K562 (cell line): ENCODE results near the gene JPH3. TPM values are rescaled to one million over a fixed set of nuclear protein-coding genes. Genes with fewer than 3 reads are reported as not detected.

ENCODE experiments used
- ATAC-seq: fragments of 200-7000 bp; cut with Tn5 transposase; 3 replicates; pipeline ENCODE4 v1.9.1; 2020; ENCODE audit warnings: moderate library complexity
- BruUV-seq: library from RNA; stranded (reverse); fragments of 400-500 nt; replicated peaks from 2 replicates; lab custom pipeline; 2021; lab: Mats Ljungman, UMichigan
- CTCF ChIA-PET: fragments of 300-600 bp; formaldehyde crosslinking; extraction: SDS; loops from one replicate; lab custom pipeline; 2021; ENCODE audit warnings: low intra/inter-chr PET ratio; lab: Yijun Ruan, JAX
- POLR2A ChIA-PET: fragments of 300-600, 350-650 bp; sonication (Branson Sonifier 250); formaldehyde crosslinking; extraction: SDS; loops from one replicate; lab custom pipeline; 2021; ENCODE audit warnings: antibody characterized with exemption, inconsistent platforms; lab: Yijun Ruan, JAX
- DNase-seq, 4 experiments: peaks; one replicate each; pipeline versions ENCODE4 v3.0.0 to v3.0.0-alpha.2; 2011 to 2018; ENCODE audit warnings: low spot score in 3 of 4, mixed read lengths in 3 of 4; ENCODE audit errors: extremely low read depth in 1 of 4
- FAIRE-seq: peaks from 2 replicates; lab custom pipeline; 2011; peaks lifted over from hg19 to GRCh38; lab: Jason Lieb, UNC
- H2AFZ ChIP-seq: 2 replicates; pipeline ENCODE4 v1.6.0; 2011; ENCODE audit warnings: low read depth, low read length, control low read depth, inconsistent platforms
- H3K27ac ChIP-seq: fragments of 200-600 bp; 3 replicates; pipeline ENCODE4 v1.8.0; 2011; ENCODE audit warnings: low read depth, mild to moderate bottlenecking, control low read depth, inconsistent platforms, low read length, moderate library complexity, mixed read lengths; ENCODE audit errors: extremely low read depth
- H3K27me3 ChIP-seq, 2 experiments: fragments of 300-600 bp in 1 of 2; 2 replicates in 1 of 2; 3 replicates in 1 of 2; pipeline versions ENCODE4 v1.6.0 to v1.8.0; 2011; ENCODE audit warnings: inconsistent platforms in 2 of 2, low read length in 2 of 2, mild to moderate bottlenecking in 1 of 2, mixed read lengths in 1 of 2, moderate library complexity in 1 of 2; ENCODE audit not compliant: control insufficient read depth in 2 of 2, insufficient read depth in 2 of 2
- H3K36me3 ChIP-seq: fragments of 300-600 bp; 3 replicates; pipeline ENCODE4 v1.8.0; 2011; ENCODE audit warnings: mild to moderate bottlenecking, low read length, inconsistent platforms; ENCODE audit not compliant: control insufficient read depth, insufficient read depth
- H3K4me1 ChIP-seq, 2 experiments: fragments of 200-600 bp in 1 of 2; replicated peaks in 1 of 2; 2 replicates in 1 of 2; 3 replicates in 1 of 2; pipeline versions ENCODE4 v1.5.1 to v1.8.0; 2011; ENCODE audit warnings: inconsistent platforms in 2 of 2, low read length in 2 of 2, mild to moderate bottlenecking in 1 of 2, mixed read lengths in 1 of 2, moderate library complexity in 1 of 2; ENCODE audit not compliant: control insufficient read depth in 2 of 2, insufficient read depth in 2 of 2
- H3K4me2 ChIP-seq: 2 replicates; pipeline ENCODE4 v1.6.1; 2011; ENCODE audit warnings: low read length, control low read depth, inconsistent platforms, mixed read lengths; ENCODE audit not compliant: insufficient read depth
- H3K4me3 ChIP-seq: fragments of 200-600 bp; sonication (generic), shearing (Covaris generic); 2 replicates; pipeline ENCODE4 v1.5.1; 2016; ENCODE audit warnings: control low read depth, inconsistent platforms
- H3K79me2 ChIP-seq: fragments of 200-600 bp; 3 replicates; pipeline ENCODE4 v1.8.0; 2011; ENCODE audit warnings: low read length, inconsistent platforms; ENCODE audit not compliant: control insufficient read depth, insufficient read depth
- H3K9ac ChIP-seq, 2 experiments: 2 replicates each; pipeline versions ENCODE4 v1.6.0 to v1.6.1; 2011; ENCODE audit warnings: low read depth in 2 of 2, low read length in 2 of 2, control low read depth in 1 of 2, inconsistent platforms in 1 of 2, mild to moderate bottlenecking in 1 of 2, mixed read lengths in 1 of 2; ENCODE audit not compliant: insufficient read depth in 1 of 2
- H3K9me1 ChIP-seq: one replicate; pipeline ENCODE4 v1.6.0; 2011; ENCODE audit warnings: inconsistent platforms, mild to moderate bottlenecking, low read length, moderate library complexity; ENCODE audit not compliant: control insufficient read depth, insufficient read depth
- H3K9me3 ChIP-seq: replicated peaks from 2 replicates; pipeline ENCODE4 v1.5.1; 2011; ENCODE audit warnings: low read depth, low read length, inconsistent platforms; ENCODE audit not compliant: control insufficient read depth, insufficient read depth
- H4K20me1 ChIP-seq: replicated peaks from 2 replicates; pipeline ENCODE4 v1.6.1; 2011; ENCODE audit warnings: low read length, inconsistent platforms, mixed read lengths; ENCODE audit not compliant: control insufficient read depth, insufficient read depth
- BCL6 ChIP-seq: fragments of 250-450 bp; sonication (Bioruptor Pico); IDR thresholded peaks from 2 replicates; pipeline ENCODE4 v1.4.0; 2020
- DPF2 ChIP-seq: fragments of 450-650 bp; IDR thresholded peaks from 2 replicates; pipeline ENCODE4 v1.6.1; 2016
- NFIC ChIP-seq: fragments of 450-650 bp; IDR thresholded peaks from 2 replicates; pipeline ENCODE4 v1.6.1; 2017; ENCODE audit warnings: mild to moderate bottlenecking, inconsistent platforms
- SAFB2 ChIP-seq: fragments of 200-400 bp; formaldehyde crosslinking; IDR thresholded peaks from 2 replicates; pipeline ENCODE4 v1.6.1; 2018; ENCODE audit warnings: borderline replicate concordance, low read length, low read depth, moderate library complexity; ENCODE audit not compliant: severe bottlenecking
- SOX6 ChIP-seq: fragments of 450-650 bp; IDR thresholded peaks from 2 replicates; pipeline ENCODE4 v1.6.1; 2014; ENCODE audit warnings: mild to moderate bottlenecking
- SRSF3 ChIP-seq: fragments of 200-400 bp; formaldehyde crosslinking; IDR thresholded peaks from 2 replicates; pipeline ENCODE4 v1.6.1; 2016; ENCODE audit warnings: mild to moderate bottlenecking, low read length, moderate library complexity; ENCODE audit not compliant: insufficient read depth
- TAF1 ChIP-seq: IDR thresholded peaks from 2 replicates; pipeline ENCODE4 v1.6.1; 2011; ENCODE audit warnings: mild to moderate bottlenecking, low read length, moderate library complexity; ENCODE audit not compliant: insufficient read depth, control insufficient read depth, severe bottlenecking; ENCODE audit errors: extremely low read depth
- TSC22D4 ChIP-seq: fragments of 450-650 bp; IDR thresholded peaks from 2 replicates; pipeline ENCODE4 v1.6.1; 2016; ENCODE audit warnings: missing genetic modification characterization, missing biosample characterization, control low read depth
- ZBTB8A ChIP-seq: fragments of 450-650 bp; IDR thresholded peaks from 2 replicates; pipeline ENCODE4 v1.6.1; 2018; ENCODE audit warnings: mild to moderate bottlenecking, moderate library complexity; ENCODE audit not compliant: partially characterized antibody
- ZNF76 ChIP-seq: fragments of 250-450 bp; sonication (Bioruptor Pico); IDR thresholded peaks from 2 replicates; pipeline ENCODE4 v1.4.0; 2020; ENCODE audit warnings: mild to moderate bottlenecking, moderate library complexity, borderline replicate concordance
- WGBS: fragments of 100-300 bp; shearing (Covaris generic); methylation state at CpG from one replicate; pipeline ENCODE4 v1.1.6; 2016; ENCODE audit warnings: low coverage, mixed read lengths; ENCODE audit not compliant: insufficient coverage; ENCODE audit errors: missing lambda C conversion rate; 5-methylcytosine and 5-hydroxymethylcytosine counted together
- in situ Hi-C: fragments of 300-500 bp; cut with MboI; formaldehyde crosslinking; loops from 4 replicates; pipeline ENCODE4 v1.15.0; 2018; ENCODE audit warnings: inconsistent platforms, mixed read lengths
- intact Hi-C: fragments of 100-400 bp; cut with micrococcal nuclease; formaldehyde crosslinking; loops from 2 replicates; pipeline ENCODE4 v1.14.2; 2022
- polyA plus RNA-seq, 8 experiments: library from polyadenylated mRNA; depleted of rRNA in 4 of 8; stranded (reverse) in 5 of 8; unstranded in 3 of 8; fragments of >200 nt; fragmentation: Nextera tagmentation in 2 of 8; fragmentation: Illumina TruSeq in 1 of 8; extraction: Ambion mirVana in 2 of 8; extraction: Trizol in 1 of 8; gene quantifications; 2 replicates each; pipeline versions ENCODE4 v1.2.1 to v1.2.3, GENCODE V29; 2011 to 2014; ENCODE audit warnings: inconsistent platforms in 1 of 8, missing spikeins in 1 of 8
- total RNA-seq, 7 experiments: library from RNA; depleted of rRNA in 6 of 7; stranded (reverse); fragments of >200 nt in 6 of 7; fragmentation: Illumina TruSeq in 2 of 7; extraction: Trizol in 2 of 7; gene quantifications; 2 replicates each; pipeline versions ENCODE4 v1.2.1 to v1.2.3, GENCODE V29; 2011 to 2021; ENCODE audit warnings: low replicate concordance in 1 of 7
- TF ChIP-seq, protein P1 (sequence below): fragments of 250-450 bp; sonication (Bioruptor Pico); IDR thresholded peaks from 2 replicates; pipeline ENCODE4 v1.4.0; 2020; ENCODE audit warnings: mild to moderate bottlenecking, moderate library complexity
- TF ChIP-seq, protein P2 (sequence below), 3 experiments: fragments of 200-800 bp in 1 of 3; fragments of 250-450 bp in 1 of 3; fragments of 450-650 bp in 1 of 3; sonication (Bioruptor Pico) in 1 of 3; sonication (Bioruptor generic) in 1 of 3; formaldehyde crosslinking in 1 of 3; IDR thresholded peaks; 2 replicates each; pipeline versions ENCODE4 v1.6.1 to v1.8.0; 2016 to 2022; ENCODE audit warnings: mild to moderate bottlenecking in 2 of 3, missing genetic modification characterization in 2 of 3, missing compliant biosample characterization in 1 of 3, moderate library complexity in 1 of 3
- TF ChIP-seq, protein P3 (sequence below): fragments of 450-650 bp; IDR thresholded peaks from 2 replicates; pipeline ENCODE4 v1.6.1; 2018; ENCODE audit warnings: mild to moderate bottlenecking, low read depth; ENCODE audit not compliant: partially characterized antibody

The JPH3 gene
- total and polyA plus RNA-seq, 9 of the 15 experiments (the other 6 are each of a cell fraction or from before 2014, with no cell fraction given), result 0.01 TPM; not detected in 8

DNA sequence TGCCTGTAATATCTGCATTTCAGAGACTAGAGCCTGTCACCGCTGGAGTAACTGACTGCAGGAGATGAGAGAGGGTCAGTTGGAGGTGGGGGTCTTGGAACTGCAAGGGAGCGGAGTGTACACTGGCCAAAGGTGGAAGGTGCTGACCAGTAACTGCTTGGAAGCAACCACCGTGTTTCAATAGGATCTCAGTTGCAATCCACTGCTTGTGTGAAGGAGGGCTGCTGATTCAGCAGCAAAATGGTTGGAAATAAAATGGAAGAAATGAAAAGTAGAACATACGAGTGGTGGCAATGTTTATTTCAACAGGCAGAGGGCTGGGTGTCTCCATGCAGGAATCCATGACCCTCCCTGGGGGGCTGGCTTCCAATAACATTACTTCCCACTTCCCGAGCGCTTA, 2.1 kb upstream of the JPH3 start:
- Histone ChIP-seq H3K36me3 (no peaks in the 10 kb centered on the region), H3K4me3 (no peak overlapping the region), H3K79me2 (no peaks in the 10 kb centered on the region), H3K9me3 (no peaks in the 10 kb centered on the region), H2AFZ (no peak overlapping the region), H3K27ac (no peak overlapping the region), H3K27me3 (peaks cover 27 to 52% of the 10 kb centered on the region in 2 experiments), H4K20me1 (0 out of 2 replicates have a peak, but pooled peaks cover 8% of the 10 kb centered on the region), H3K9ac (no peak overlapping the region), H3K4me1 (peaks cover 0 to 17% of the 10 kb centered on the region in 2 experiments; a peak in 2 of 5 replicates), H3K9me1 (no peaks in the 10 kb centered on the region), H3K4me2 (no peak overlapping the region)
- in situ Hi-C loops (no loop called here), intact Hi-C loops (no loop called here)
- no peak for DNase-seq
- no peak for ATAC-seq
- no peak for FAIRE-seq
- CTCF ChIA-PET, result no interaction called here
- 2% methylated on average over 6 of the region's 6 CpGs for WGBS
- POLR2A ChIA-PET, result interaction anchor here (0.8 kb wide), 2 partner anchors 9 to 13 kb away, joined by 3 read pairs; no protein-coding TSS in a partner anchor
- no TSS peak for BruUV-seq
- TF ChIP-seq SAFB2 (no peak), SRSF3 (no peak), DPF2 (no peak), TSC22D4 (tag) (no peak), SOX6 (no peak), BCL6 (CRISPR knock-in tag) (no peak), ZNF76 (no peak), TAF1 (no peak), NFIC (no peak), ZBTB8A (no peak)
- TF ChIP-seq, protein P1, sequence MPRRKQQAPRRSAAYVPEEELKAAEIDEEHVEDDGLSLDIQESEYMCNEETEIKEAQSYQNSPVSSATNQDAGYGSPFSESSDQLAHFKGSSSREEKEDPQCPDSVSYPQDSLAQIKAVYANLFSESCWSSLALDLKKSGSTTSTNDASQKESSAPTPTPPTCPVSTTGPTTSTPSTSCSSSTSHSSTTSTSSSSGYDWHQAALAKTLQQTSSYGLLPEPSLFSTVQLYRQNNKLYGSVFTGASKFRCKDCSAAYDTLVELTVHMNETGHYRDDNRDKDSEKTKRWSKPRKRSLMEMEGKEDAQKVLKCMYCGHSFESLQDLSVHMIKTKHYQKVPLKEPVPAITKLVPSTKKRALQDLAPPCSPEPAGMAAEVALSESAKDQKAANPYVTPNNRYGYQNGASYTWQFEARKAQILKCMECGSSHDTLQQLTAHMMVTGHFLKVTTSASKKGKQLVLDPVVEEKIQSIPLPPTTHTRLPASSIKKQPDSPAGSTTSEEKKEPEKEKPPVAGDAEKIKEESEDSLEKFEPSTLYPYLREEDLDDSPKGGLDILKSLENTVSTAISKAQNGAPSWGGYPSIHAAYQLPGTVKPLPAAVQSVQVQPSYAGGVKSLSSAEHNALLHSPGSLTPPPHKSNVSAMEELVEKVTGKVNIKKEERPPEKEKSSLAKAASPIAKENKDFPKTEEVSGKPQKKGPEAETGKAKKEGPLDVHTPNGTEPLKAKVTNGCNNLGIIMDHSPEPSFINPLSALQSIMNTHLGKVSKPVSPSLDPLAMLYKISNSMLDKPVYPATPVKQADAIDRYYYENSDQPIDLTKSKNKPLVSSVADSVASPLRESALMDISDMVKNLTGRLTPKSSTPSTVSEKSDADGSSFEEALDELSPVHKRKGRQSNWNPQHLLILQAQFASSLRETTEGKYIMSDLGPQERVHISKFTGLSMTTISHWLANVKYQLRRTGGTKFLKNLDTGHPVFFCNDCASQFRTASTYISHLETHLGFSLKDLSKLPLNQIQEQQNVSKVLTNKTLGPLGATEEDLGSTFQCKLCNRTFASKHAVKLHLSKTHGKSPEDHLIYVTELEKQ (CRISPR knock-in tag), result no peak
- TF ChIP-seq, protein P2, sequence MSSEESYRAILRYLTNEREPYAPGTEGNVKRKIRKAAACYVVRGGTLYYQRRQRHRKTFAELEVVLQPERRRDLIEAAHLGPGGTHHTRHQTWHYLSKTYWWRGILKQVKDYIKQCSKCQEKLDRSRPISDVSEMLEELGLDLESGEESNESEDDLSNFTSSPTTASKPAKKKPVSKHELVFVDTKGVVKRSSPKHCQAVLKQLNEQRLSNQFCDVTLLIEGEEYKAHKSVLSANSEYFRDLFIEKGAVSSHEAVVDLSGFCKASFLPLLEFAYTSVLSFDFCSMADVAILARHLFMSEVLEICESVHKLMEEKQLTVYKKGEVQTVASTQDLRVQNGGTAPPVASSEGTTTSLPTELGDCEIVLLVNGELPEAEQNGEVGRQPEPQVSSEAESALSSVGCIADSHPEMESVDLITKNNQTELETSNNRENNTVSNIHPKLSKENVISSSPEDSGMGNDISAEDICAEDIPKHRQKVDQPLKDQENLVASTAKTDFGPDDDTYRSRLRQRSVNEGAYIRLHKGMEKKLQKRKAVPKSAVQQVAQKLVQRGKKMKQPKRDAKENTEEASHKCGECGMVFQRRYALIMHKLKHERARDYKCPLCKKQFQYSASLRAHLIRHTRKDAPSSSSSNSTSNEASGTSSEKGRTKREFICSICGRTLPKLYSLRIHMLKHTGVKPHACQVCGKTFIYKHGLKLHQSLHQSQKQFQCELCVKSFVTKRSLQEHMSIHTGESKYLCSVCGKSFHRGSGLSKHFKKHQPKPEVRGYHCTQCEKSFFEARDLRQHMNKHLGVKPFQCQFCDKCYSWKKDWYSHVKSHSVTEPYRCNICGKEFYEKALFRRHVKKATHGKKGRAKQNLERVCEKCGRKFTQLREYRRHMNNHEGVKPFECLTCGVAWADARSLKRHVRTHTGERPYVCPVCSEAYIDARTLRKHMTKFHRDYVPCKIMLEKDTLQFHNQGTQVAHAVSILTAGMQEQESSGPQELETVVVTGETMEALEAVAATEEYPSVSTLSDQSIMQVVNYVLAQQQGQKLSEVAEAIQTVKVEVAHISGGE (CRISPR knock-in tag; IDR thresholded peaks at IDR 0.05), result no peak
- TF ChIP-seq, protein P3, sequence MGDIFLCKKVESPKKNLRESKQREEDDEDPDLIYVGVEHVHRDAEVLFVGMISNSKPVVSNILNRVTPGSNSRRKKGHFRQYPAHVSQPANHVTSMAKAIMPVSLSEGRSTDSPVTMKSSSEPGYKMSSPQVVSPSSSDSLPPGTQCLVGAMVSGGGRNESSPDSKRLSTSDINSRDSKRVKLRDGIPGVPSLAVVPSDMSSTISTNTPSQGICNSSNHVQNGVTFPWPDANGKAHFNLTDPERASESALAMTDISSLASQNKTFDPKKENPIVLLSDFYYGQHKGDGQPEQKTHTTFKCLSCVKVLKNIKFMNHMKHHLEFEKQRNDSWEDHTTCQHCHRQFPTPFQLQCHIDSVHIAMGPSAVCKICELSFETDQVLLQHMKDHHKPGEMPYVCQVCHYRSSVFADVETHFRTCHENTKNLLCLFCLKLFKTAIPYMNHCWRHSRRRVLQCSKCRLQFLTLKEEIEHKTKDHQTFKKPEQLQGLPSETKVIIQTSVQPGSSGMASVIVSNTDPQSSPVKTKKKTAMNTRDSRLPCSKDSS, result no peak
